Vagina (tissue), 2 donors: ENCODE results near the gene PDIA5. TPM values are rescaled to one million over a fixed set of nuclear protein-coding genes. Genes with fewer than 3 reads are reported as not detected.

Experiments
- DNase-seq, 2 donors: peaks; one replicate each; pipeline ENCODE4 v3.0.0-alpha.2; 2017; ENCODE audit errors: extremely low spot score in 2 of 2
- H3K27ac ChIP-seq: fragments of 200-600 bp; sonication (generic); one replicate; pipeline ENCODE4 v1.5.1; 2019
- H3K27me3 ChIP-seq: fragments of 200-600 bp; sonication (generic); one replicate; pipeline ENCODE4 v1.5.1; 2019
- H3K36me3 ChIP-seq, 2 donors: fragments of 200-600 bp; sonication (generic); one replicate each; pipeline ENCODE4 v1.5.1; 2017 to 2019
- H3K4me1 ChIP-seq: fragments of 200-600 bp; sonication (generic); one replicate; pipeline ENCODE4 v1.5.1; 2019
- H3K4me3 ChIP-seq, 2 donors: fragments of 200-600 bp; sonication (generic); 1 replicate in 1 of 2; 2 replicates in 1 of 2; pipeline ENCODE4 v1.5.1; 2016 to 2019
- H3K9me3 ChIP-seq: fragments of 200-600 bp; sonication (generic); one replicate; pipeline ENCODE4 v1.5.1; 2019
- CTCF ChIP-seq, 3 experiments: fragments of 450-650 bp in 2 of 3; fragments of 200-600 bp in 1 of 3; sonication (generic) in 1 of 3; IDR thresholded peaks; one replicate each; pipeline ENCODE4 v1.5.1; 2017 to 2019; ENCODE audit warnings: antibody characterized with exemption in 3 of 3, mild to moderate bottlenecking in 2 of 3, moderate library complexity in 2 of 3
- POLR2A ChIP-seq, 2 donors: fragments of 450-650 bp; IDR thresholded peaks; one replicate each; pipeline ENCODE4 v1.6.1; 2017; ENCODE audit warnings: antibody characterized with exemption in 2 of 2, mild to moderate bottlenecking in 2 of 2, moderate library complexity in 2 of 2
- POLR2AphosphoS5 ChIP-seq, 2 donors: sonication (generic); formaldehyde crosslinking; IDR thresholded peaks; one replicate each; pipeline ENCODE4 v1.9.0; 2017; ENCODE audit warnings: antibody characterized with exemption in 2 of 2, mild to moderate bottlenecking in 2 of 2, low read depth in 1 of 2; ENCODE audit not compliant: insufficient read depth in 1 of 2
- intact Hi-C: fragments of 100-400 bp; cut with DNase I; formaldehyde crosslinking; loops from one replicate; pipeline ENCODE4 v1.15.1; 2023
- total RNA-seq: library from RNA; depleted of rRNA; stranded (reverse); fragments of >200 nt; gene quantifications from one replicate; pipeline ENCODE4 v1.2.3, GENCODE V29; 2016

Gene PDIA5
- total RNA-seq, 1 donor from 2014 or later = 18.9 TPM

- Histone ChIP-seq H3K36me3 (no peaks in the 10 kb centered on the region), H3K4me1 (peaks cover 42% of the 10 kb centered on the region), H3K9me3 (no peaks in the 10 kb centered on the region), H3K4me3 (no peak overlapping the region), H3K27me3 (no peaks in the 10 kb centered on the region), H3K27ac (no peak overlapping the region)
- intact Hi-C loops = no loop called here
- no peak for TF ChIP-seq CTCF (IDR thresholded peaks at IDR 0.05)
- no peak for TF ChIP-seq POLR2AphosphoS5 (IDR thresholded peaks at IDR 0.05; ENCODE audit: insufficient read depth in 1 of 2, low read depth in 1 of 2)
- no peak for TF ChIP-seq POLR2A (IDR thresholded peaks at IDR 0.05)
- DNase-seq = no peak
Observed at GRCh38 chr3:123071581-123071980, 4.8 kb downstream of the PDIA5 start.

- DNase-seq = no peak
- Histone ChIP-seq H3K27me3 (no peaks in the 10 kb centered on the region), H3K36me3 (no peaks in the 10 kb centered on the region), H3K4me1 (peaks cover 48% of the 10 kb centered on the region), H3K9me3 (no peaks in the 10 kb centered on the region), H3K27ac (no peak overlapping the region), H3K4me3 (no peak overlapping the region)
- TF ChIP-seq CTCF (IDR thresholded peaks at IDR 0.05) = no peak
- TF ChIP-seq POLR2A (IDR thresholded peaks at IDR 0.05) = no peak
- TF ChIP-seq POLR2AphosphoS5 (IDR thresholded peaks at IDR 0.05; ENCODE audit: insufficient read depth in 1 of 2, low read depth in 1 of 2) = no peak
- intact Hi-C loops = no loop called here
Observed at GRCh38 chr3:123072152-123072551, 5.3 kb downstream of the PDIA5 start.

GRCh38 chr3:123072564-123072963 lies 5.7 kb downstream of the PDIA5 start:
- no peak for DNase-seq
- Histone ChIP-seq H3K27ac (no peak overlapping the region), H3K27me3 (no peaks in the 10 kb centered on the region), H3K36me3 (no peaks in the 10 kb centered on the region), H3K9me3 (no peaks in the 10 kb centered on the region), H3K4me1 (peaks cover 52% of the 10 kb centered on the region), H3K4me3 (no peak overlapping the region)
- intact Hi-C loops = no loop called here
- TF ChIP-seq POLR2AphosphoS5 (IDR thresholded peaks at IDR 0.05; ENCODE audit: insufficient read depth in 1 of 2, low read depth in 1 of 2) (no peak), POLR2A (IDR thresholded peaks at IDR 0.05) (no peak), CTCF (IDR thresholded peaks at IDR 0.05) (no peak)

- no peak overlapping the region for H3K4me3 ChIP-seq
- no peaks in the 10 kb centered on the region for H3K27me3 ChIP-seq
- TF ChIP-seq CTCF (IDR thresholded peaks at IDR 0.05) (no peak), POLR2A (IDR thresholded peaks at IDR 0.05) (no peak), POLR2AphosphoS5 (IDR thresholded peaks at IDR 0.05; ENCODE audit: insufficient read depth in 1 of 2, low read depth in 1 of 2) (no peak)
- DNase-seq = no peak
- no peaks in the 10 kb centered on the region for H3K36me3 ChIP-seq
- H3K4me1 ChIP-seq = peaks cover 48% of the 10 kb centered on the region
- H3K27ac ChIP-seq = no peak overlapping the region
- intact Hi-C loops = no loop called here
- no peaks in the 10 kb centered on the region for H3K9me3 ChIP-seq
Observed at GRCh38 chr3:123075359-123075758, 8.5 kb downstream of the PDIA5 start.

- intact Hi-C loops = no loop called here
- Histone ChIP-seq H3K4me3 (no peak overlapping the region), H3K36me3 (no peaks in the 10 kb centered on the region), H3K9me3 (no peaks in the 10 kb centered on the region), H3K27ac (no peak overlapping the region), H3K27me3 (no peaks in the 10 kb centered on the region), H3K4me1 (peaks cover 41% of the 10 kb centered on the region)
- TF ChIP-seq CTCF (IDR thresholded peaks at IDR 0.05) (no peak), POLR2AphosphoS5 (IDR thresholded peaks at IDR 0.05; ENCODE audit: insufficient read depth in 1 of 2, low read depth in 1 of 2) (no peak), POLR2A (IDR thresholded peaks at IDR 0.05) (no peak)
- no peak for DNase-seq
Observed at GRCh38 chr3:123076112-123076495, 9.3 kb downstream of the PDIA5 start.
